Erythroblast (primary cell): Measurements from ENCODE around the gene TPST1.

Source experiments
- GATA1 ChIP-seq: IDR thresholded peaks from 2 replicates; pipeline ENCODE4 v1.6.1; 2011; ENCODE audit warnings: low read depth, mild to moderate bottlenecking, control low read depth, low read length, moderate library complexity
- POLR2A ChIP-seq: IDR thresholded peaks from 2 replicates; pipeline ENCODE4 v1.6.1; 2011; ENCODE audit warnings: mild to moderate bottlenecking, low read length

DNA sequence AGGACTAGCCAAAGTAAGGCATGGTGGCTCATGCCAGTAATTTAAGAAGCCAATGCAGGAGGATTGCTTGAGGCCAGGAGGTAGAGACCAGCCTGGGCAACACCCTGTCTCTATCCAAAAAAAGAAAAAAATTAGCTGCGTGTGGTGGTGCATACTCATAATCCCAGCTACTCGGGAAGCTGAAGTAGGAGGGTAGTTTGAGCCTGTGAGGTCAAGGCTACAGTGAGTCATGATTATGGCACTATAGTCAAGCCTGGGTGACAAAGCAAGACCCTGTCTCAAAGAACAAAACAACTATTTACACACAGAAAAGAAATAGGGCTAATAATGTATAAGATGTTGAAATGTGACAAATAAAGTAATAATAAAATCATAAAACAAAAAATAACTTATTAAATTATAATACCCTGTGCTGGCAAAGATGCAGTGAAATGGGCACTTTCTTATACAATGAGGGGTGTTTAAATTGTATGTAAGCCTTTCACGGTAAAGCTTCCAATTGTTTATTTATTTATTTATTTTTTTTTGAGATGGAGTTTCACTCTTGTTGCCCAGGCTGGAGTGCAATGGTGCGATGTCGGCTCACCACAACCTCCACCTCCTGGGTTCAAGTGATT, 175.2 kb downstream of the TPST1 start:
- TF ChIP-seq POLR2A (no peak), GATA1 (no peak)
